Activated CD4-positive, alpha-beta T cell treated with anti-CD3 and anti-CD28 coated beads, Interleukin-2, amount 10 ng/mL, durations not matched to agents 24 days and 14 days (primary cell): Measurements from ENCODE around the gene KLF11. TPM values are rescaled to one million over a fixed set of nuclear protein-coding genes. Genes with fewer than 3 reads are reported as not detected.

Experiments
- DNase-seq: peaks from one replicate; pipeline ENCODE4 v3.0.0; 2022
- H3K27ac Mint-ChIP-seq: one replicate; pipeline ENCODE4 v1.8.0; 2022; ENCODE audit warnings: mild to moderate bottlenecking, mixed read lengths
- H3K27me3 Mint-ChIP-seq: one replicate; pipeline ENCODE4 v1.8.0; 2022; ENCODE audit warnings: mixed read lengths
- H3K36me3 Mint-ChIP-seq: one replicate; pipeline ENCODE4 v1.8.0; 2022; ENCODE audit warnings: low read depth, mild to moderate bottlenecking, mixed read lengths
- H3K4me1 Mint-ChIP-seq: one replicate; pipeline ENCODE4 v1.8.0; 2021; ENCODE audit warnings: mixed read lengths
- H3K4me3 Mint-ChIP-seq: one replicate; pipeline ENCODE4 v1.8.0; 2022; ENCODE audit warnings: mild to moderate bottlenecking, moderate library complexity, mixed read lengths
- H3K9me3 Mint-ChIP-seq: one replicate; pipeline ENCODE4 v1.8.0; 2021; ENCODE audit warnings: mixed read lengths
- intact Hi-C: fragments of 100-400 bp; cut with micrococcal nuclease; formaldehyde crosslinking; loops from one replicate; pipeline ENCODE4 v1.15.1; 2023
- total RNA-seq: library from RNA; stranded (reverse); gene quantifications from 2 replicates; pipeline ENCODE4 v1.2.3, GENCODE V29; 2022

KLF11 gene
- total RNA-seq, 1 donor from 2014 or later: 7.2 TPM

DNA sequence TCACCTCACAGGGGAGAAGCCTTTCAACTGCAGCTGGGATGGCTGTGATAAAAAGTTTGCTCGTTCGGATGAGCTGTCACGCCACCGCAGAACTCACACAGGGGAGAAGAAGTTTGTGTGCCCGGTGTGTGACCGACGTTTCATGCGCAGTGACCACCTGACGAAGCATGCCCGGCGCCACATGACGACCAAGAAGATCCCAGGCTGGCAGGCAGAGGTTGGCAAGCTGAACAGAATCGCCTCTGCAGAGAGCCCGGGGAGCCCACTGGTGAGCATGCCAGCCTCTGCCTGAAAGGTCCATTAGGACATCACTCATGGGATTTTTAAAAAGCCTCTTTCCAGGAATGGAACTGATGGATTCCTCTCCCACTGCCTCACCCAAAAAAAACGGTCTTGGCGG lies 8.9 kb downstream of the KLF11 start:
- no peaks in the 10 kb centered on the region for H3K9me3 Mint-ChIP-seq
- H3K27ac Mint-ChIP-seq: no peak overlapping the region
- intact Hi-C loops: no loop called here
- DNase-seq: no peak
- H3K36me3 Mint-ChIP-seq: peaks cover 24% of the 10 kb centered on the region
- peaks cover 1% of the 10 kb centered on the region for H3K27me3 Mint-ChIP-seq
- H3K4me3 Mint-ChIP-seq: no peak overlapping the region
- H3K4me1 Mint-ChIP-seq: peaks cover 3% of the 10 kb centered on the region

DNA sequence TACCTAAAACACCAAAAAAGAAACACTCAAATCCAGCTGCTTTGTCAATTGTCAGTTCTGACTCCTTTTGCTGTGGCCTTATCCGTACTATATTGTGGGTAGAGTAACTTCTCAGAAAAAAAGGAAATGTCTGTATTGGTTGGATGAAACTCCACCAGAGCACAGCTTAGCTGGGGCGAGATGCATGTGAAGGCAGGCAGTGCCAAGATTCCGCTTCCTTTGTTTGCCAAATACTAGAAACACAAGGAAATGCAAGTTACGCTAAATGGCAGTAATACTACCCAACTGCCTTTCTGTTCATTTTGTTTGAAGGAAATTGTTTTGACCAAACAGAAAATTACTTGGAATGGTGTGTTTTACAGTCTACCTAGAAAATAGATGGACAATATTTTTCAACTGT lies 10.0 kb downstream of the KLF11 start:
- no peak for DNase-seq
- Mint-ChIP-seq H3K27ac (no peak overlapping the region), H3K27me3 (peaks cover 1% of the 10 kb centered on the region), H3K9me3 (no peaks in the 10 kb centered on the region), H3K36me3 (peaks cover 16% of the 10 kb centered on the region), H3K4me1 (peaks cover 5% of the 10 kb centered on the region), H3K4me3 (no peak overlapping the region)
- intact Hi-C loops: no loop called here

DNA sequence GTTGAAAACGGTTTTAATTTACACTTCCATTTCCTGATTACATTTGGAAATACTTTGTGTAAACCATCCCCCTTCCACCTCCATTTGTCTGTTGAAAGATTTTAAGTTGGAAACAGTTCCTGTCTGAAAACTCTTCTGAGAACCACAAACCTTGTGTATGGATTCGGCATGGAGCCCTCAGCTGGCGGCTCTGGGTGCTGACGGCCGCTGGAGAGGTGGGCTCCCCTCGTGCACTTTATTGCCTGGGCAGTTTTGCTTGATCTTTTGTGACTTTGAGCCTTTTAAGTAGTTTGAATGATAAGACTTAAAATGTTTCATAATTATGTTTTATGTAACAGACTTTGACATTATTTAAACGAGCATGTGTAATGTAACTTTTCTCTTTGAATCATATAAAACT lies 11.1 kb downstream of the KLF11 start:
- intact Hi-C loops: no loop called here
- H3K36me3 Mint-ChIP-seq: peaks cover 14% of the 10 kb centered on the region
- no peak for DNase-seq
- H3K4me1 Mint-ChIP-seq: peaks cover 5% of the 10 kb centered on the region
- no peak overlapping the region for H3K4me3 Mint-ChIP-seq
- peaks cover 1% of the 10 kb centered on the region for H3K27me3 Mint-ChIP-seq
- H3K27ac Mint-ChIP-seq: no peak overlapping the region
- H3K9me3 Mint-ChIP-seq: no peaks in the 10 kb centered on the region

DNA sequence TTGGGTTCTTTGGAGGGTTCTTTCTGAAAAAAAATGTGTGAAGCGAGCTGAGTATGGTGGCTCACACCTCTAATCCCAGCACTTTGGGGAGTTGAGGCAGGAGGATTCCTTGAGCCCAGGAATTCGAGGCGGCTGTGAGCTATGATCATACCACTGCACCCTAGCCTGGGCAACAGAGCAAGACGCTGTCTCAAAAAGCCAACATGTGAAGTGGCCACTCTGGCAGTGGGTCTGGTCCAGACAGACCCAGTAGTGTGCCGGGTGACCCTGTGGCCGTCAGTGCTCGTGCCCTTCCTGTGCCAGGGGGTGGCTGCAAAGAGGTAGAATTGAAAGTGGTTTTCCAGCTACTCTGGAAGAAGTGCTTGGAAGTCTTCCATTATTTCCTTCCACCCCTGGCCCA lies 11.6 kb downstream of the KLF11 start:
- H3K4me1 Mint-ChIP-seq: peaks cover 5% of the 10 kb centered on the region
- intact Hi-C loops: no loop called here

DNA sequence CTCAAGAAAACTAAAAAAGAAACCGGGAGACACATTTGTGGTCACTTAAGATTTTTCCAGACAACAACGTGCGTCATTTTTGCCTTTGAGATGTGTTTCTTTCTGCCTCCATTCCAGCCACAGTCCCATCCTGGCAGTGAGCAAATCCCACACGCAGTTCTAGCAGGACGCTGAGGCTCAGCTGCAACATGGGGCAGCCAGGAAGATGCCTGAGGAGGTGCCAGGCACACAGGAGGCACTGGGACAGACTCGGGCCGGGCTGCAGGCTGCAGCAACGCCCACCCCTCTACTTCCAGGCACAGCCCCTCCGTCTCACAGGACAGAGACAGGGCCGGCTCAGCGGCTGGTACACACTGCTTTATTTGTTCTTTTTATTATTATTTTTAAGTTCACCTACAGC lies 13.1 kb downstream of the KLF11 start:
- Mint-ChIP-seq H3K27me3 (peaks cover 1% of the 10 kb centered on the region), H3K9me3 (no peaks in the 10 kb centered on the region), H3K36me3 (peaks cover 10% of the 10 kb centered on the region), H3K27ac (no peak overlapping the region), H3K4me1 (peaks cover 5% of the 10 kb centered on the region), H3K4me3 (no peak overlapping the region)
- intact Hi-C loops: no loop called here
- DNase-seq: no peak

More for the DNA sequence above, 11.6 kb downstream of the KLF11 start:
- H3K4me3 Mint-ChIP-seq: no peak overlapping the region
- H3K9me3 Mint-ChIP-seq: no peaks in the 10 kb centered on the region
- H3K27me3 Mint-ChIP-seq: peaks cover 1% of the 10 kb centered on the region
- no peak overlapping the region for H3K27ac Mint-ChIP-seq
- no peak for DNase-seq
- peaks cover 10% of the 10 kb centered on the region for H3K36me3 Mint-ChIP-seq

DNA sequence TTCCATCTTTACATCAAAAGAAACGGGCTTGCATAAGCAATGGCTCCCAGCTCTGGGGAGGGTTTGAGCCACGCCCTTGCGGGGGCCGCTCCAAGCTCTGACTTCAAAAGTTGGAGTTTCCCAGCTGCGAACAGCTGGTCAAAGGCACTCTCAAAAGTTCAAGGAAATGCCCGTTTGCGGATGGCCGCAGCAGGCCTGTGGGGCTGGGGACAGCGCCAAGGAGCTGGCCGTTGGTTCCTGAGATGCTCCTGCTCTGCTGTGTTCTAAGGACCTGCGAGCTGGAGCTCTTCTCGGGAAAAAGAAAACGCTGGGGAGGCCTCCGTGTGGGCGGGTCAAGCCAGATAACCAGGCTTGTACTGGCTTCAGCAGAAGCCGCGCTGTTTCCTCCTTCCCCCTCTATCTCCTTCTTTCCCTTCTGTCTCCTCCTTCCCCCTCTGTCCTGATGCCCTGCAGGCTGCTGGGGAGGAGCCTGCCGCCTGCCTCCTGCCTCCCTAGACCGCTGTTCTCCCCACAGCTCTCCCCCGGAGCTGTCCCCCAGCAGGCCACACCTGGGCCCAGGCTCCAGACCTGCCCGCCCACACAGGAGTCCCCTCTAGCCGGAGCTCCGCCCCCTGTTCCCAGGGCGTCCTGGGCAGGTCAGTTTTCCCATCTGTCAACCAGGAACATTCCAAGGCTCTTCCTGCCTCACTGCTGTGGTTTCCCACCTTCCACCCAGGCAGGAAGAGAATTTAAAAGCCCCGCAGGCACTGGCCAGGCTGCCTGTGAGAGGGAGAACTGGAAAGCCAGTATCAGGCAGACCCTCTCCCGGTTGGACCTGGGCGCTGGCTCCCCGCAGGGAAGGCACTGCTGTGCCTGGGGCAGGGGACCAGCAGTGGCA lies 14.1 kb downstream of the KLF11 start:
- H3K9me3 Mint-ChIP-seq: no peaks in the 10 kb centered on the region
- no peak for DNase-seq
- intact Hi-C loops: no loop called here
- H3K27ac Mint-ChIP-seq: no peak overlapping the region
- H3K27me3 Mint-ChIP-seq: peaks cover 3% of the 10 kb centered on the region
- peaks cover 5% of the 10 kb centered on the region for H3K4me1 Mint-ChIP-seq
- peaks cover 5% of the 10 kb centered on the region for H3K36me3 Mint-ChIP-seq
- H3K4me3 Mint-ChIP-seq: peak overlapping the region; percentile 48

DNA sequence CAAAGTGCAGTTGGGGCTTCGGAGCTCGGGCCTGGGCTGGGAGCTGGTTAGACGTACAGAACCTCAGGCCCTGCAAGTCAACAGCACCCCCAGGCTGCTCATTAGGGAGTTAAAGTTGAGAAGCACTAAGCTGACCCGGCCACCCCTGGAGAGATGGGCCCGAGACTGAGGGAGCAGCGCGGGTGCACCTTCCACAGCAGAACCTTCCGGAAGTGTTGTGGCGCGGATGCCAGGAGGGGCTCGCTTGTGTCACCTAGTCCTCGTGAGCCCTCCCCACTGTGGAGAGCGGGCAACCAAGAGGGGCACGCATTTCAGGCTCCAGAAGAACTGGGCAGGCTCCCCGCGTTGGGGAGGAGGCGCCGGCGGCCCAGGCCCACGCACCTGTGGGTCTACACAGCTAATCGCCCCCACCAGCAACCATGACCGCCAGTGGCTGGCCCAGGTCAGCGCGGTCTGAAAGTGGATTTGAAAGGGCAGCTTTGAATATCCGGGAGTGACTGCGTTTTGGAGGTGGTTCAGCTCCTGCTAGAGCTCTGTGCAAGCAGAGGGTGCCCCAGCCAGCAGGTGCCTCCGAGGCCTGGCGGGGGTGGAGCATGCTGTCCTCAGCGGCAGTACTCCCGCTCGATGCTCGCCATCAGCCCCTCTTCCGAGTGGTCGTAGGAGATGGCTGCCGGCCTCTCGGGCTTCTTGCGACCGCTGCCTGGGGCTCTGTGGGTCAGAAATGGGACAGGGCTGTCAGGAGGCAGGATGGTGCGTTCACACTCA lies 15.1 kb downstream of the KLF11 start:
- no peak for DNase-seq
- H3K27ac Mint-ChIP-seq: no peak overlapping the region
- peaks cover 3% of the 10 kb centered on the region for H3K36me3 Mint-ChIP-seq
- peaks cover 3% of the 10 kb centered on the region for H3K27me3 Mint-ChIP-seq
- intact Hi-C loops: no loop called here
- no peak overlapping the region for H3K4me3 Mint-ChIP-seq
- H3K9me3 Mint-ChIP-seq: no peaks in the 10 kb centered on the region
- peaks cover 5% of the 10 kb centered on the region for H3K4me1 Mint-ChIP-seq

DNA sequence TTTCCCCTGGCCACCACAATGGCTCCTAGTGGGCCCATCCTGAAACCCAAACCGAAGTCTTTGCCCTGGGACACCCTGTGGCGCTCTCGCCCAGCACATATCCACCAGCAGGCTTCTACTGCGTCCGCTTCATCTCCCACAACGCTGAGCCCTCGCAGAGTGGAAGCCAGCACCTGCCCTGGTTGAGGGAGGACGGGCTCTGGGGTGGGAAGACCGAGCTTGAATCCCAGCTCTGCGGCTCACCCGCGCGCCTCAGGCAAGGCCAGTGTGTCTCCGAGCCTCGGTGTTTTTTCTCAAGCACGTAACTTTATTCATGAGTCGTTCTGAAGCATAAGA lies 15.6 kb downstream of the KLF11 start:
- DNase-seq: no peak
- intact Hi-C loops: no loop called here
- no peak overlapping the region for H3K4me3 Mint-ChIP-seq
- H3K9me3 Mint-ChIP-seq: no peaks in the 10 kb centered on the region
- H3K27ac Mint-ChIP-seq: no peak overlapping the region
- peaks cover 5% of the 10 kb centered on the region for H3K4me1 Mint-ChIP-seq
- peaks cover 3% of the 10 kb centered on the region for H3K27me3 Mint-ChIP-seq
- peaks cover 2% of the 10 kb centered on the region for H3K36me3 Mint-ChIP-seq

DNA sequence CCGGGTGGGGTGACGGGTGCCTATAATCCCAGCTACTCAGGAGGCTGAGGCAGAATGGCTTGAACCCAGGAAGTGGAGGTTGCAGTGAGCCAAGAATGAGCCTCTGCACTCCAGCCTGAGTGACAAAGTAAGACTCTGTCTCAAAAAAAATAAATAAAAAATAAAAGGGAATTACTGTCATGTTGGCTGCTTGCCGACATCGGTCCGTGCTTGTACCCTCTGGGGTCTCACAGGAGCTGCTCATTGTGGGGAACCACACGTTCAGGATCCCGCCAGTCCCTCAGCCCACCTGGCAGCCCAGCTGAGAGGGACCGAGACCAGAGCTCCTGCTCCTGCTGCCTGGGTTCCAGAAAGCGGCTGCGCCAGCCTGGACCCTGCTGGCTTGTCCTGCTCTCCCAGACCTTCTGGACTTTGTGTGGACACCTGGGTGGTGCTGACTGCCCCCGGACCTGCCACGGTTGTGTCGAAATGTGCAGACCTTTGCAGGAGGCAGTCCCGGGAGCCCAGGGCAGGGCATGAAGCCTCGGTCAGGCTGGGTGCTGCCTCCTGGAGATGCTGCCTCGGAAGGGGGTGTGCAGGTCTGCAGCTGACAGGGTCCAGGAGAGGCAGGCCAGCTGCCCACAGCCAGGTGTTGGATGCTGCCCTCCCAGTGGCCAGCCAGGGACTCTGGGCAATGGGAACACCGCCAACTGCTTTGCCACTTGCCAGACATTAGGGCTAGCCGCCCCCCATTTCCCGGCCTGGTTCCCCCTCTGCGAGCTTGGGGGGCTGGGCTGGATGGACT lies 16.4 kb downstream of the KLF11 start:
- Mint-ChIP-seq H3K4me1 (peaks cover 5% of the 10 kb centered on the region), H3K36me3 (no peaks in the 10 kb centered on the region), H3K27ac (no peak overlapping the region), H3K9me3 (no peaks in the 10 kb centered on the region), H3K27me3 (peaks cover 3% of the 10 kb centered on the region), H3K4me3 (no peak overlapping the region)
- intact Hi-C loops: no loop called here
- DNase-seq: no peak

DNA sequence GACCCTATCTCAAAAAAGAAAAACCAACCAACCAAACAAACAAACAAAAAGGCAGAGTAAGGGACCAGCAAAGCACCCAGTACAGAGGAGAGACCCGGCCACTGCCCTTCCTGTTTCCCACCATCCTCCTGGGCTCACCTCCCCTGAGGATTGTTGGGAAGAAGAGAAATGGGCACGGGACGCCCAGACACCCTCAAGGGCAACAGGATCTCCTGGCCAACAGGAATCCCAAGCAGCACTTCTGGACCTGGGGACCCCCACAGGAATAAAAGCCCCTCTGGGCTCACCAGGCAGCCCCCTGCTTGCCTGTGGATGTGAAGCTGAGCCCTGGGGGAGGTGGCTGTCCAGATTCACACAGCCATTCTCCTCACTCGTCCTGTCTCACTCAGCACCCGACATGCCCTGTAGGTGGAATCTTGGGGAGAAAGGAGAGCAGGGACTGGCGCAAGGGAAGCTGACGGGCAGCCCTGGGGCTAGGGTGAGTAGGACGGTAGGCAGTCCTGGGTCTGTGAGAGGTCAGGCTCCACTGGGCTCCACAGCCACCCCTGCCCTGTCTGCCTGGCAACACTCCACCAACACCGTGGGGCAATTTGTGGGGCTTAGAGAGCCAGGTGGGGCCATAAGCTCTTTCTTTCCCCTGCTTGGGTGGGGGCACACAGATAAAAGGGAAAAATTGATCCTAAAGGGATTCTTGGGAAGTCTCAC lies 18.0 kb downstream of the KLF11 start:
- Mint-ChIP-seq H3K4me1 (peaks cover 5% of the 10 kb centered on the region), H3K4me3 (no peak overlapping the region), H3K27me3 (peaks cover 4% of the 10 kb centered on the region), H3K9me3 (no peaks in the 10 kb centered on the region), H3K27ac (no peak overlapping the region), H3K36me3 (no peaks in the 10 kb centered on the region)
- DNase-seq: no peak
- intact Hi-C loops: no loop called here

DNA sequence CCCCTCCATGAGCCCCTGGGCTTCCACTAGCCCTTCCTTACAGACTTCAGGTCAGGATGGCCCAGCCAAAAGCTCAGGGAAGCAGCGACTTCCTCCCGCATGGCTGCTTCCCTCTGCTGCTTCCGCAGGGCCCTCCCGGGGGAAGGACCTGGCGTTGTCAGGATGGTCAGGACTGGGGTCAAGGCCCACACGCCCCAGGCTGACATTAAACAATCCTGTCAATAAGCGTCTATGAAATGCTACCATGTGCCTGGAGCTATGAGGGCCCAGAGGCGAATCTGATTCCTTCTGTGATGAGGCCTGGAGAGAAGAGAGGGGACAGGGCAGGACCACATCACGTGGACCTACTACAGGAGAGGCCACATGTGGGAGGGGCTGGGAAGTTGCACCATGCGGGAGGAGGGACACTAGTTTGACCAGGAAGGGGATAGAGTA lies 19.6 kb downstream of the KLF11 start:
- intact Hi-C loops: no loop called here
- H3K27ac Mint-ChIP-seq: no peak overlapping the region
- H3K4me1 Mint-ChIP-seq: no peaks in the 10 kb centered on the region

DNA sequence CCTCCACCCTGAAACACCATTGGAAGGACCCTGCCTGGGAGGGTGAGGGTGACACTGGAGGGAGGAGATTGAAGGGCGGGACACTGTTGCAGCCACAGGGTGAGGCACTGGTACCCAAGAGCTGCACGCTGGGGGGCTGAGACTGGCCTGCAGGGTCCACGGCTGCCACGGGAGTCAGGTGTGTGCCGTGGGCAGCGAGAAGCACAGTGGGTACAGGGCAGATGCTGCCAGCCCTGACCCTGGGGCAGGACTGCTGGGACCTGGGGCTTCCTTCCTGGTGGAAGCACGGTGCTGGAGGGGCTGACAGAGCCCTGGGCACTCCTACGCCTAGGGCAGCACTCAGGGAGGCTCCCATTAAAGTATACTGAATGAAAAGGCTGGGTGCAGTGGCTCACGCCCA lies 20.2 kb downstream of the KLF11 start:
- DNase-seq: no peak
- intact Hi-C loops: no loop called here
- H3K27me3 Mint-ChIP-seq: peaks cover 9% of the 10 kb centered on the region

More for the DNA sequence above, 19.6 kb downstream of the KLF11 start:
- no peak overlapping the region for H3K4me3 Mint-ChIP-seq
- no peaks in the 10 kb centered on the region for H3K9me3 Mint-ChIP-seq
- peaks cover under 1% of the 10 kb centered on the region for H3K36me3 Mint-ChIP-seq
- peaks cover 8% of the 10 kb centered on the region for H3K27me3 Mint-ChIP-seq
- no peak for DNase-seq

DNA sequence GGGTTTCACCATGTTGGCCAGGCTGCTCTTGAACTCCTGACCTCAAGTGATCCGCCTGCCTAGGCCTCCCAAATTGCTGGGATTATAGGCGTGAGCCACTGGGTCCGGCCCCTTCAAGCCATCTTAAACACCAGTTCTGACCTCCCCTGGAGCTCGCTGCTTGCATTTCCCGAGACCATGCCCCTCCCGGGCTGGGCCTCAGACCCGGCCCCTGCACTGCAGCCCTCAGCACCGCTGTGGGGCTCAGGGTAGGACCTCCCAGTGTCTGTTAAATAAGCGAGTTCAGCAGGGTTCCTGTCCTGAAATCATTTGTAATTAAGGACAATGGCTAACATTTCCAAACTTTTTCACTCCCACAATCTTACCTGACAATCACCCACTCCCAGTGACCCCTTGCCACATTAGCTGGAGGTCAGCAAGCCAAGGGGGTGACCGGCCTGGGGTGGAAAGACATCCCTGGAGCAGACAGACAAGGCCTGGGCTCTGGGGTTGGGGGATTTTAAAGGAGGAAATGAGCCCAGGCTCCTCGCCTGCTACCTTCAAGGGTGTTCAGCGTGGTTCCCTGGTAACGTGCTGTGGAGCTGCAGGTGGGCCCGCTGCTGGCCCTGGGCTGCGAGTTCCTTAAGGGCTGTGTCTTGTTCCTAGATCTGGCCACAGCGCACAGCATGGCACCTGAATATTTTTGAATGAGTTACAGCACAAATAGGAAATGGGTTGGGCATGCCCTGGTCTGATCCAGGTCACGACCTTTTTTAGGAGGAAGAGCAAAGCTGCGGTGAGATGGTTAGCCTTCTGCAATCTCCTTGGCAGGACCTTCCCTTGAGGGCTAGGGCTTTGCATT lies 21.8 kb downstream of the KLF11 start:
- peaks cover 9% of the 10 kb centered on the region for H3K27me3 Mint-ChIP-seq
- no peak overlapping the region for H3K27ac Mint-ChIP-seq
- intact Hi-C loops: no loop called here
- peaks cover 2% of the 10 kb centered on the region for H3K36me3 Mint-ChIP-seq
- no peaks in the 10 kb centered on the region for H3K9me3 Mint-ChIP-seq
- H3K4me1 Mint-ChIP-seq: no peaks in the 10 kb centered on the region
- DNase-seq: no peak
- H3K4me3 Mint-ChIP-seq: no peak overlapping the region

More for the DNA sequence above, 20.2 kb downstream of the KLF11 start:
- Mint-ChIP-seq H3K36me3 (peaks cover 2% of the 10 kb centered on the region), H3K9me3 (no peaks in the 10 kb centered on the region), H3K27ac (no peak overlapping the region), H3K4me1 (no peaks in the 10 kb centered on the region), H3K4me3 (no peak overlapping the region)
